Keratinocyte (primary cell): ENCODE results near the gene NGEF. TPM values are rescaled to one million over a fixed set of nuclear protein-coding genes. Genes with fewer than 3 reads are reported as not detected.

ENCODE experiments used
- DNase-seq: peaks from one replicate; pipeline ENCODE4 v3.0.0-alpha.2; 2011; ENCODE audit warnings: low read depth, missing footprints, low spot score
- FAIRE-seq: peaks from 2 replicates; lab custom pipeline; 2011; peaks lifted over from hg19 to GRCh38; lab: Jason Lieb, UNC
- H2AFZ ChIP-seq: 2 replicates; pipeline ENCODE4 v1.6.0; 2012; ENCODE audit warnings: low read length, control low read depth, inconsistent platforms; ENCODE audit not compliant: control insufficient read depth
- H3K27ac ChIP-seq: 2 replicates; pipeline ENCODE4 v1.5.1; 2011; ENCODE audit warnings: low read length; ENCODE audit not compliant: control insufficient read depth, insufficient read depth
- H3K27me3 ChIP-seq: 3 replicates; pipeline ENCODE4 v1.6.0; 2011; ENCODE audit warnings: low read length; ENCODE audit not compliant: control insufficient read depth, insufficient read depth; ENCODE audit errors: extremely low read depth
- H3K36me3 ChIP-seq, 2 experiments: 2 replicates in 1 of 2; 3 replicates in 1 of 2; pipeline ENCODE4 v1.5.1; 2011; ENCODE audit warnings: low read length in 2 of 2, mild to moderate bottlenecking in 1 of 2; ENCODE audit not compliant: control insufficient read depth in 2 of 2, insufficient read depth in 2 of 2; ENCODE audit errors: extremely low read depth in 1 of 2
- H3K4me1 ChIP-seq: 3 replicates; pipeline ENCODE4 v1.5.1; 2011; ENCODE audit warnings: low read length; ENCODE audit not compliant: control insufficient read depth, insufficient read depth; ENCODE audit errors: extremely low read depth
- H3K4me2 ChIP-seq: 3 replicates; pipeline ENCODE4 v1.6.0; 2011; ENCODE audit warnings: low read depth, low read length; ENCODE audit not compliant: control insufficient read depth, insufficient read depth; ENCODE audit errors: extremely low read depth
- H3K4me3 ChIP-seq, 3 experiments: fragments of 200-600 bp in 1 of 3; sonication (generic) in 1 of 3; 2 replicates in 2 of 3; 3 replicates in 1 of 3; pipeline ENCODE4 v1.5.1; 2011 to 2016; ENCODE audit warnings: low read length in 3 of 3, mild to moderate bottlenecking in 3 of 3, control low read depth in 2 of 3, inconsistent platforms in 1 of 3, low read depth in 1 of 3, mixed read lengths in 1 of 3, mixed run types in 1 of 3, moderate library complexity in 1 of 3; ENCODE audit not compliant: control insufficient read depth in 2 of 3, insufficient read depth in 2 of 3; ENCODE audit errors: extremely low read depth in 1 of 3
- H3K79me2 ChIP-seq: 2 replicates; pipeline ENCODE4 v1.6.0; 2012; ENCODE audit warnings: low read length; ENCODE audit not compliant: control insufficient read depth, insufficient read depth
- H3K9ac ChIP-seq: 3 replicates; pipeline ENCODE4 v1.6.0; 2011; ENCODE audit warnings: low read length; ENCODE audit not compliant: control insufficient read depth, insufficient read depth; ENCODE audit errors: extremely low read depth
- H3K9me1 ChIP-seq: 3 replicates; pipeline ENCODE4 v1.6.0; 2011; ENCODE audit warnings: low read length; ENCODE audit not compliant: control insufficient read depth, insufficient read depth; ENCODE audit errors: extremely low read depth
- H3K9me3 ChIP-seq: 2 replicates; pipeline ENCODE4 v1.5.1; 2012; ENCODE audit warnings: low read depth, low read length; ENCODE audit not compliant: control insufficient read depth
- H4K20me1 ChIP-seq: 3 replicates; pipeline ENCODE4 v1.6.0; 2011; ENCODE audit warnings: low read length; ENCODE audit not compliant: control insufficient read depth, insufficient read depth; ENCODE audit errors: extremely low read depth
- EZH2 ChIP-seq: IDR thresholded peaks from one replicate; pipeline ENCODE4 v1.6.1; 2012; ENCODE audit warnings: inconsistent platforms, mild to moderate bottlenecking, low read length, moderate library complexity
- dilution Hi-C: fragments of 300-500 bp; cut with MboI; formaldehyde crosslinking; loops from one replicate; pipeline ENCODE4 v1.7.0; 2020; ENCODE audit warnings: low sequenced_read_pairs; ENCODE audit not compliant: extremely low pct_ligation_motif_present
- polyA plus RNA-seq, 5 experiments: library from polyadenylated mRNA; depleted of rRNA in 3 of 5; stranded (reverse) in 3 of 5; stranded (forward) in 1 of 5; unstranded in 1 of 5; fragments of >200 nt; gene quantifications; 1 replicate in 1 of 5; 2 replicates in 3 of 5; 3 replicates in 1 of 5; pipeline versions ENCODE4 v1.2.1 to v1.2.3, GENCODE V29; 2011 to 2012; ENCODE audit warnings: missing spikeins in 2 of 5, low read depth in 1 of 5, low replicate concordance in 1 of 5
- TF ChIP-seq, protein P1 (sequence below), 3 experiments: IDR thresholded peaks in 1 of 3; conservative IDR thresholded peaks in 1 of 3; optimal IDR thresholded peaks in 1 of 3; 2 replicates in 2 of 3; 3 replicates in 1 of 3; pipeline versions ENCODE3 to v1.5.1; 2011; ENCODE audit warnings: low read length in 3 of 3, mild to moderate bottlenecking in 3 of 3, moderate library complexity in 2 of 3, control low read depth in 1 of 3, inconsistent platforms in 1 of 3; ENCODE audit not compliant: insufficient read depth in 2 of 3; ENCODE audit errors: extremely low read depth in 1 of 3

Gene NGEF
- polyA plus RNA-seq, 1 donor (not counting 4 experiments of a cell fraction or from before 2014, with no cell fraction given), result 0.17 TPM

DNA sequence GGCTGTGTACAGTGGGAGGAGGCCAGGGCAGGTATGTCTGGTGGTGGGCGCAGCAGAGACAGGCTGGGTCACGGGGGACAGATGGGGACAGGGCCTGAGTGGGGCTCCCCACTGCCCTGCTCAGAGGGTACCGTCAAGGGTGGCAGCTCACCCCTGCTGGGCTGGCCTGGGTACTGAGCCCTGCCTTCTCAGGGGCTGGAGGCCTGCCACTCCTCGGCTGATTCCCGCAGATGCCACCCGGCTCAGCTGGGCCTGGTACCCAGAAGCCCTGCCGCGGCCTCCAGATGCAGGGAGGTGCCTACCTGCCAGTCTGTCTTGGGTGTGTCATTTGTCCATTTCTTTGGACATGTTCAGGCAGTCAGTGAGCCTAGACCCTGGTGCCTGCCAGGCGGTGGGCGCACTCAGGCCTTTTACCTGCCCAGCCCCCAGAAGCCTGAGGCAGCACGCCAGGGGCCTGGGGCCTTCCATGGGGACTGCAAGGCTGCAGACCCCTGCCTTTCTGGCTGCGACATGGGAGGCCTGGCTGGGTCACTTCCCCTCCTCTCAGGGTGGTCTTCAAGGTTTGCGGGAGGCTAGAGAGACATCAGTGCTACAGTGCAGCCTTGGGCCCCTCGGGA, 139.7 kb downstream of the NGEF start:
- Histone ChIP-seq H3K4me2 (no peak overlapping the region), H3K79me2 (no peaks in the 10 kb centered on the region), H3K9ac (no peak overlapping the region), H3K9me1 (no peaks in the 10 kb centered on the region), H3K27me3 (no peaks in the 10 kb centered on the region), H2AFZ (no peak overlapping the region), H4K20me1 (no peaks in the 10 kb centered on the region), H3K36me3 (peaks cover 0 to 1% of the 10 kb centered on the region in 2 experiments), H3K27ac (no peak overlapping the region), H3K9me3 (no peaks in the 10 kb centered on the region), H3K4me3 (no peak overlapping the region), H3K4me1 (no peaks in the 10 kb centered on the region)
- FAIRE-seq (no peak), DNase-seq (no peak)
- no peak for TF ChIP-seq EZH2
- TF ChIP-seq, protein P1, sequence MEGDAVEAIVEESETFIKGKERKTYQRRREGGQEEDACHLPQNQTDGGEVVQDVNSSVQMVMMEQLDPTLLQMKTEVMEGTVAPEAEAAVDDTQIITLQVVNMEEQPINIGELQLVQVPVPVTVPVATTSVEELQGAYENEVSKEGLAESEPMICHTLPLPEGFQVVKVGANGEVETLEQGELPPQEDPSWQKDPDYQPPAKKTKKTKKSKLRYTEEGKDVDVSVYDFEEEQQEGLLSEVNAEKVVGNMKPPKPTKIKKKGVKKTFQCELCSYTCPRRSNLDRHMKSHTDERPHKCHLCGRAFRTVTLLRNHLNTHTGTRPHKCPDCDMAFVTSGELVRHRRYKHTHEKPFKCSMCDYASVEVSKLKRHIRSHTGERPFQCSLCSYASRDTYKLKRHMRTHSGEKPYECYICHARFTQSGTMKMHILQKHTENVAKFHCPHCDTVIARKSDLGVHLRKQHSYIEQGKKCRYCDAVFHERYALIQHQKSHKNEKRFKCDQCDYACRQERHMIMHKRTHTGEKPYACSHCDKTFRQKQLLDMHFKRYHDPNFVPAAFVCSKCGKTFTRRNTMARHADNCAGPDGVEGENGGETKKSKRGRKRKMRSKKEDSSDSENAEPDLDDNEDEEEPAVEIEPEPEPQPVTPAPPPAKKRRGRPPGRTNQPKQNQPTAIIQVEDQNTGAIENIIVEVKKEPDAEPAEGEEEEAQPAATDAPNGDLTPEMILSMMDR (optimal IDR thresholded peaks at IDR 0.05 in 1 of 3, IDR thresholded peaks at IDR 0.05 in 1 of 3, conservative IDR thresholded peaks at IDR 0.05 in 1 of 3; ENCODE audit: extremely low read depth in 1 of 3, insufficient read depth in 2 of 3, low read length in 3 of 3), result no peak
- dilution Hi-C loops, result loop anchor here (25.0 kb wide), 1 partner anchor 364 kb away; no protein-coding TSS in a partner anchor

DNA sequence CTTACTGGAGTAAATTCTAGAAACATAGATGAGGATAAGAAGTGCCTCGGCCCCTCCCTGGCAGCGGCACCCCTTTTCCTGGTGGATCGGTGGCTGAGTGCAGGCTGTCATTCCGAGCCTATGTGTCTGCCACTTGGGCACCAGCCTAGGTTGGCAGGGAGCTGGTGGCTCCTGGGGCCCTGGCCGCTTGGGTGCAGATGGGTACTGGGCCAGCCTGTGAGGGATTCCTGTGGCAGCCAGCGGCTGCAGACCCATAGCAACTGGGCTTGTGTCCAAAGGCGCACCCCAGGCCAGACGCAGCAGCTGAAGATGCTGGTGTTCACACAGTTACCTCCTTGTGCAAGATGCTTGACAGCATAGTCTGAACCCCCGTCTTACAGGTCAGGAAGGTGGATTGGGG, 140.2 kb downstream of the NGEF start:
- H3K79me2 ChIP-seq, result no peaks in the 10 kb centered on the region
- no peaks in the 10 kb centered on the region for H3K9me1 ChIP-seq
- H3K4me1 ChIP-seq, result no peaks in the 10 kb centered on the region
- DNase-seq (no peak), FAIRE-seq (no peak)
- no peaks in the 10 kb centered on the region for H3K9me3 ChIP-seq
- no peak overlapping the region for H3K27ac ChIP-seq
- TF ChIP-seq, protein P1 (optimal IDR thresholded peaks at IDR 0.05 in 1 of 3, IDR thresholded peaks at IDR 0.05 in 1 of 3, conservative IDR thresholded peaks at IDR 0.05 in 1 of 3; ENCODE audit: extremely low read depth in 1 of 3, insufficient read depth in 2 of 3, low read length in 3 of 3), result no peak
- TF ChIP-seq EZH2, result no peak
- no peaks in the 10 kb centered on the region for H4K20me1 ChIP-seq
- peaks cover 0 to 1% of the 10 kb centered on the region in 2 experiments for H3K36me3 ChIP-seq
- H3K9ac ChIP-seq, result no peak overlapping the region
- H3K4me2 ChIP-seq, result no peak overlapping the region
- H3K27me3 ChIP-seq, result no peaks in the 10 kb centered on the region
- H3K4me3 ChIP-seq, result no peak overlapping the region
- H2AFZ ChIP-seq, result no peak overlapping the region
- dilution Hi-C loops, result loop anchor here (25.0 kb wide), 1 partner anchor 364 kb away; no protein-coding TSS in a partner anchor
